HG03175 (cell line): Measurements from ENCODE around the gene PCDHGA3.
"Not testable (repeated sequence)": the region's sequence is repeated elsewhere in the genome, so short reads cannot be mapped to it uniquely, and the experiment has no call there.

ENCODE experiments used
- ATAC-seq: cut with Tn5 transposase; IDR thresholded peaks from one replicate; pipeline ENCODE4 v1.9.1; 2021; ENCODE audit warnings: mild to moderate bottlenecking, moderate library complexity; ENCODE audit not compliant: unreplicated experiment

The PCDHGA3 gene

DNA sequence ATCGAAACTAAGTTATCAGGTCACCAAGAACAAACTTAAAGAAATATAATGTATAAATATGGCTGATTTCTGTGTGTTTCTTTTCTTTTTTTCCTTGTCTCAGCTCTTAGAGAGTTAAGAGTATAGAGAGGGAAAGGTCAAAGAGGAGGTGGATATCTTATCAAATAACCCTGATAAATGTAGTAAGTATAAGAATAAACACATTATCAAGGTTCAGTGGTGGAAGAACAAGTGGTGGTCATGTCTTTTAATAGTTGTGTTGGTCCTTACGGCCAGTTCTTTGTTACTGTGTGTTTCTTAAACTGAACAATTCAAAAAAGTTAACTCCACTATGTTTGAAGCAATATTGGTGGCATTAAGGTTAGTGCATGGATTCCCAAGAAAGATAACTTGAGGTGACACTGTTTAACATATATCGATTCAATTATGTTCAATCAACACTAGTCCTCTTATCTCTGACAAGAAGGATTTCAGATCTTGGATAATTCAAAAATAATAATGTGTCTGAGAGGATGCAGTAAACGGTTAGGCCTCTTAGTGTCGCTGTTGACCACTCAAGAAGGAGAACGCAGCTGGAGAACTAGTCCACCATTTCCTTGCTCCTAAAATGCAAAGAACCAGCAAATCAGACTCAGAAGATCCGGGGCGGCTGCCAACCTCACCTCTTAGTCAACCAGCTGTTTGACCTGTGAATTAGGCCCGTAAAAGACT lies at the start of gene PCDHGA3:
PCDHGA3 (plus strand) TSS at position 588 of the 711 bp plus-strand sequence. CDS start 205 bp downstream, outside the sequence.
- ATAC-seq, result no peak

DNA sequence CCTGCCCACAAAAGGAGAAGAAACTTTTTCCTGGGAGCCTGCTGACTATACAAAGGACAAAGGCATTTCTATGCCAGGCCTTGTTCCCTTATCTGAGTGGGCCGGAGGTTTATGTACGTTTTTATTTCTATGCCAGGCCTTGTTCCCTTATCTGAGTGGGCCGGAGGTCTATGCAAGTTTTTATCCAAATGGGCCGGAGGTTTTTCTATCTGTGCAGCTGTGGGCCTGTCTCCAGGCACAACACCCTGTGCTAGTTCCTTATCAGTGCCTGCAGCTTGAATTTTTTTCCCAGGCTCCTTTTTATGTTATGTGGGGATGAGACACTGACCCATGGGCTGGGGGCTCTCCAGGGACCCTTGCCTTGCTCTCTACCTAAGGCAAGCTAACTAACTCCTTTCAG lies 45.3 kb upstream of the PCDHGA3 start:
- ATAC-seq, result no peak

DNA sequence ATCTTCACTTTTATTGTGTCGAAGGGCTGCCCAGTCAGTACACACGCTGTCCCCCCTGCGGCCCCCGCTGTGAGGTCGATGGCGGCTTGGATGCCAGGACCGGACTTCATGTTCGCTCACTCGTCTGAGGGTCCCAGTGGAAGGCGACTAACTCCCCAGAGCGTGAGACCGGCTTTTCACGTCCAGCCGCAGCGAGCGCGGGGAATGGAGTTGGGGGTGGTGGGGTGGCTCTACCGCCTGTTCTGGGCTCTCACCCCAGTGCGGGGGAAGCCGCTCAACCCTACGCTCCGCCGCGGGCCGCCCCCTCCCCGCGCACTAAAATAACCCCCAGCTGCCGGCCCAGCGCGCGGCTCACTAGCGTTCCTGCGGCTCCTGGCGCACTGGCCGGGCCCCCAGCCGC lies 39.9 kb upstream of the PCDHGA3 start, which contains the start of gene SLC25A2:
SLC25A2 (minus strand) TSS at position 294 of the 400 bp plus-strand sequence; CDS start at position 110, 184 bp downstream.
- no peak for ATAC-seq

DNA sequence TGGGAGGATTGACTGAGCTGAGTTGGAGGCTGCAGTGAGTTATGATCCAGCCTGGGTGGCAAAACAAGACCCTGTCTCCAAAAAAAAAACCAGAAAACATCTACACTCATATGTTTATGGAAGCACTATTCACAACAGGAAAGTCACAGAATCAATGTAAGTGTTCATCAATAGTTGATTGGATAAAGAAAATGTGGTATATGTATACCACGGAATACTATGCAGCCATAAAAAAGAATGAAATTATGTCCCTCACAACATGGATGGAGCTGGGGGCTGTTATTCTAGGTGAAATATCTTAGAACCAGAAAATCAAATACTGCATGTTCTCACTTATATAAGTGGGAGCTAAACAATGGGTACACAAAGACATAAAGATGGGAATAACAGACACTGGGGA lies 37.0 kb upstream of the PCDHGA3 start:
- no peak for ATAC-seq

DNA sequence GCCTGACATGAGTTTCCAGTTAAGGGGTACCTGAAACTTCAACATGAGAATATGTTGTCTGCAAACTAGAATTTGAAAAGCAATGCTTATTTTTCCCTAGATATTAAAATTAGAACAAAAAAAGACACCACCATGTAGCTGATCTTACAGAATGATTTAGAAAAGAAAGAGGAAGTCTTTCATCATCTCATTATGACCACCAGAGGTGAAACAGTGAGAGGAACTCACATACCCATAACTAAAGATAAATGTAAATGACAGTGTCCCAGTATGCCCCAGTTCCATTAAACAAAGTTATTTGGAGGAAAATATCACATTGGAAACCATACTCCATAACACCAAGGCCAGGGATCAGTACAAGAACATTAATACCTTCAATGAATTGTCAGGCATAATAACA lies 29.9 kb upstream of the PCDHGA3 start:
- no peak for ATAC-seq

DNA sequence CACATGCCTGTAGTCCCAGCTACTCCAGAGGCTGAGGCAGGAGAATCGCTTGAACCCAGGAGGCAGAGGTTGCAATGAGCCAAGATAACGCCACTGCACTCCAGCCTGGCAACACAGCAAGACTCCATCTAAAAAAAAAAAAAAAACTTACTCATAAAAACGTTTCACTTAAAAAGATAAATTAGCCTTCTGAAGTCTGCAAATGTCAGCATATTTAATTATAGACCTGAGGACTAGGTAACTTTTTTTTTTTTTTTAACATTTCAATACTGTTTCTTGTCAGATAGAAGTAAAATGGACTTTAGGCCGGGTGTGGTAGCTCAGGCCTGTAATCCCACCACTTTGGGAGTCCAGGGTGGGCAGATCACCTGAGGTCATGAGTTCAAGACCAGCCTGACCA lies 26.7 kb upstream of the PCDHGA3 start:
- ATAC-seq, result not testable (repeated sequence)

DNA sequence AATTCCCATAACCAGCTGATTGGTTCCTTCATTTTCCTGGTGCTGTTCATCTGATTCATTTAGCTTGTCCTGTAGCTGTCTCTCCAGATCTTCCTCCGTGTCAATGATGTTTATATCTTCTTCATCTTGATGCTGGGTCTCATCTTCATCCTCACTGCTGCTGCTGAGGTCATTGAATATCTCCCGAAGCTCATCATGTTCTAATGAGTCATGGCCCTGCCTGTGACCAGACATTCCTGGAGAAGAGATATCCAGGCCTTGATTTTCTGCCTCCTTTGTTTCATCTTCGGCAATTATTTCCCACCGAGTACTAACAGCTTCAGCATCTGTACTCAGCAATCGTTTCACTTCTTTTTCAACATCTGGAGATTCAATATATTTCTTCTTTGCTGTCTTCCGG lies 24.4 kb upstream of the PCDHGA3 start:
- ATAC-seq, result no peak

DNA sequence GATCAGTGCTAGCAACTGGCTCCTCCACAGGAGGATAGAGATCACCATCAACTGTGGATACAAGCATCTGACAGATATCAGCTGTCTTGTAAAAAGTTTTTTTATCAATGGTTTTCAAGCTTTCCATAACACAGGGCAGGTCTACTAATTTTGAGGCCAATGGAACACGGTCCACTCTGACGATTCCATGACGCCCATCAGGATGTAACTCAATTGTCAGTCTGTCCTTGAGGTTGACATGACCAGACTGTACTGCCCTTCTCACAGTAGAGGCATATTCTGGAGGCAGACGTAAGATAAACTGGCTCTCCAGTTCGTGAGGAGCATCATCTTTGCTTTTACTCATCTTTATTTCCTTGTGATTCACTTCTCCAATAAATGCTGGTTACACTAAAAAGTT lies 23.9 kb upstream of the PCDHGA3 start:
- no peak for ATAC-seq

DNA sequence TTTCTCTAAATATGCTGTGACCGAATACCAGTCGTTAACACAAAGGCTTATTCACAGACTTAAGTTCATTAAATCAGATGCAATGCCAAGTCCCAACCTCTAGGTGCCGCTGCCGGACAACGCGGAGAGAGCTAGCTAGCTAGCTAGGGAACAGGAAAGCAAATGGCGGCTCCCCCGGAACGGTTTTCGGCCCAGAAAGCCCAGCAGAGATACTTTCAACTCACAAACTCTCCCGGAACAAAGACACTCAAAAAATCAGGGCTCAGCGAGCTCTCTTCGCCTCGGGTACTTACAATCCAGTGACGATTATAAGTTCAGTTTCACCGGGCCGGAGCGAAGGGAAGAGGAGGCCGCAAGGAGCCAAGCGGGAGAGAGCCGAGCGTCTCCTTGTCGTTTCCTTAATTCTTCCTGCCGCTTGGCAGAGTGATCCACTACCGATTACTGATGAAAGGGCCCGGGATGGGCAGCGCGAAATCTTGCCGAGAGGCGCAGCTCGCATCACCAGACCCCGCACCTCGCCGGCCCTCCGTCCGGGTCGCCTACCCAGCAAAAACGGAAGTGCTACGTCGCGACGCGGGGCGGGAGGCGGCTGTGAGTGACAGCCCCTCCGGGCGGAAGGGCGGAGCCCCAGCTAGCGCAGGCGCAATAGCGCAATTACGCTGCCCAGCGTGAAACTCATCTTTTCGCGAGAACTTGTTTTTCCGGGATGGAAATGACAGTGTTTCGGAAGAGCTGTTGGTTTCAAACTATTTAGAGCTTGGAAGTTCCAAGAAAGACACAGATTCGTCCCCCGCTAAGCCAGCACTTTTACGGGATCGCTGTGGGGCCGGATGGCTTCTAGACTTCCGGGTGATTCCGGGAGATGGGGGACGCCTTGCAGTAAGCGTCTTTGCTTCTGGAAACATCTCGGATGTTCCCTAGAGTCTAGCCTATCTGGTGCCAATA lies 23.1 kb upstream of the PCDHGA3 start, which contains the start of gene TAF7:
TAF7 (minus strand) TSS at position 560 of the 945 bp plus-strand sequence. CDS start 740 bp downstream, outside the sequence.
- ATAC-seq, result peak; percentile 93

DNA sequence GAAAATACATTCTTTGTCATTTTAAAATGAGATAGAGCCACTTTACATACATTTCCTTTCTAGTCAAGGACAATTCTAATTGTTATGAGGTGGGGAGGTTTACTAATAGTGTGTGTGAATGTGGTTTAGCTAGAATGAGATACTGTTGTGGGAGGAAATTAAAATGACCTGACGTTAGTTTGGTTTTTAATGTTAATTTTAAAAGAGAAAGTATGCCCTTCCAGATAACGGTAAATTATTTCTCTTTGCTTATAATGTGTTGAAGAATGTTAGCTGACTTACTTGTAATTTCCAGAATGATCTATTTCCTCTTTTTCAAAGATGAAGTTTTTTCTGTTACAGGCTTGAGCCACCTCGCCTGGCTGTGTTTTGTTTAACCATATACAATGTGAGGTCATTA lies 21.4 kb upstream of the PCDHGA3 start:
- ATAC-seq, result no peak

DNA sequence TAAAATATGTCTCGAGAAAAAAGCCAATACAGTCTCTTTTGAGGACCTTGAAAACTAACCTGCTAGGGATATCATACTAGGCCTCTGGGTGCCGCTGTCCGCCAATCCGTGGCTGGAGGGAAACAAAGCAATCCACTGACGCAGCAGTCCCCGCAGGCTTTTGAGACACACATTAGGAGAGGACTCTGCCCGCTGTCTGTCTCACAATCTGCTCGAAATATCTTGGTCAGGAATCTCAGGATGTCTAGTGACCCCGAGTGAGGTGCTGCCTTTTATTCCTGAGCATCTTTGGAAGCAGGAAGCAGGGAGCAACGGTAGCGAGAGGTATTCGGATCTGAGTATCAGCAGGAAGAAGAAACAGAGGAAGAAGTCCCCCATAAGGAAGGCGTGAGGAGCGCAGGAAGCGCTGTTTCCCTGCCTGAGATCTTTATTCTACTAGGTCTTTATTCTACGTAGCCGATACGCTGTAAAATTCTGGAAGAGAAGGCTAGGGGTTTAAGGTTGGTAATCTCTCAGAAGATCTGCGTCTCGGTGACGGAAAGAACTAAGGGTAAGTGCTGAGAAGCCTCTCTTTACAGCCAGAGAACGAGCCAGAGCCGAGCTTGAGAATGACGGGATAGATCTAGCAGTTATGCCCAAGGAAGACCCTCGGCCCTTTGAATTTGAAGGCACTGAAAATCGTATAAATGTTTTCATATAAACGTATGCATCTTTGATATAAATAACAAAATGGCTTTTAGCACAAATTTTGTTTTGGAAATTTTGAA lies 17.4 kb upstream of the PCDHGA3 start:
- ATAC-seq, result peak; percentile 80

DNA sequence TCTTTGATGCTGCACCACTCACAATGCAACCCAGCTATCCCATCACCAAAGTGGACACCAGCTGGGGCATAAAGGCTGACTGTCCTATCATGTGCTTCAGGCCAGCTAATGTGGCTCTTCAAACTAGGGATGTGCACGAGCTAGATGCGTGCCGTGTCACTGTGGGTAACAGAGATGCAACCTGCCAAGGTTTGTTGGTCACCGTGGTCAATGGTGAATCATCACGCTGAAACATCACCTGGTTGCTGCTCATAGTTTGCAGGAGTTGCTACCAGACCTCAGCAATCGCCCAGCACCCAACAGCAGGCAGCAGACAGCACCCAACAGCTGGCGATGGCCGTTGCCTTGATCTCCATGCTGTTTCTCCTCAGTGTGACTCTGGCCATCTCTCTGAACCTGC lies 15.4 kb upstream of the PCDHGA3 start:
- no peak for ATAC-seq

DNA sequence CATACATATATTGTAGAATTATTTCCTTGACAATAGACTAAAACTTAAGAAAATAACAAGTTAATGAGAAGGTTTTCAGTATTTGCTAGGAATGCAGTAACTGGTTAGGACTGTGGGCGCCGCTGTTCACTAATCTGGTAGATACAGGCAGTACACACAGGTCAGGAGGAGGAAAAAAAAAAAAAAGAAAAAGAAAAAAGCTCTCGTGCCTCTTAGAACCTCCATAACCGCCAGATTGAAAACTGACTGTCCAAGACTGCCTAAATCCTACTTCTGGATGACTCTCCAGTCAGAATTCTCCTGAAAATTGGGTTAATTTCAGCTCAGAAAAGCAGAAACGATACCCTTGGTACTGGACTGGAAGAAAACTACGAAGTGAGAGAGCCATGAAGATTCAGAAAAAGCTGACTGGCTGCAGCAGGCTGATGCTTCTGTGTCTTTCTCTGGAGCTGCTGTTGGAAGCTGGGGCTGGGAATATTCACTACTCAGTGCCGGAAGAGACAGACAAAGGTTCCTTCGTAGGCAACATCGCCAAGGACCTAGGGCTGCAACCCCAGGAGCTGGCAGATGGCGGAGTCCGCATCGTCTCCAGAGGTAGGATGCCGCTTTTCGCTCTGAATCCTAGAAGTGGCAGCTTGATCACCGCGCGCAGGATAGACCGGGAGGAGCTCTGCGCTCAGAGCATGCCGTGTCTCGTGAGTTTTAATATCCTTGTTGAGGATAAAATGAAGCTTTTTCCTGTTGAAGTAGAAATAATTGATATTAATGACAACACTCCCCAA lies 13.1 kb upstream of the PCDHGA3 start, which contains the start of gene PCDHGA1:
PCDHGA1 (plus strand) TSS at position 216 of the 782 bp plus-strand sequence.
- no peak for ATAC-seq

DNA sequence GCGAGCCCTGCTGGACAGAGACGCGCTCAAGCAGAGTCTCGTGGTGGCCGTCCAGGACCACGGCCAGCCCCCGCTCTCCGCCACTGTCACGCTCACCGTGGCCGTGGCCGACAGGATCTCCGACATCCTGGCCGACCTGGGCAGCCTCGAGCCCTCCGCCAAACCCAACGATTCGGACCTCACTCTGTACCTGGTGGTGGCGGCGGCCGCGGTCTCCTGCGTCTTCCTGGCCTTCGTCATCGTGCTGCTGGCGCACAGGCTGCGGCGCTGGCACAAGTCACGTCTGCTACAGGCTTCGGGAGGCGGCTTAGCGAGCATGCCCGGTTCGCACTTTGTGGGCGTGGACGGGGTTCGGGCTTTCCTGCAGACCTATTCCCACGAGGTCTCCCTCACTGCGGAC lies 11.1 kb upstream of the PCDHGA3 start:
- not testable (repeated sequence) for ATAC-seq

DNA sequence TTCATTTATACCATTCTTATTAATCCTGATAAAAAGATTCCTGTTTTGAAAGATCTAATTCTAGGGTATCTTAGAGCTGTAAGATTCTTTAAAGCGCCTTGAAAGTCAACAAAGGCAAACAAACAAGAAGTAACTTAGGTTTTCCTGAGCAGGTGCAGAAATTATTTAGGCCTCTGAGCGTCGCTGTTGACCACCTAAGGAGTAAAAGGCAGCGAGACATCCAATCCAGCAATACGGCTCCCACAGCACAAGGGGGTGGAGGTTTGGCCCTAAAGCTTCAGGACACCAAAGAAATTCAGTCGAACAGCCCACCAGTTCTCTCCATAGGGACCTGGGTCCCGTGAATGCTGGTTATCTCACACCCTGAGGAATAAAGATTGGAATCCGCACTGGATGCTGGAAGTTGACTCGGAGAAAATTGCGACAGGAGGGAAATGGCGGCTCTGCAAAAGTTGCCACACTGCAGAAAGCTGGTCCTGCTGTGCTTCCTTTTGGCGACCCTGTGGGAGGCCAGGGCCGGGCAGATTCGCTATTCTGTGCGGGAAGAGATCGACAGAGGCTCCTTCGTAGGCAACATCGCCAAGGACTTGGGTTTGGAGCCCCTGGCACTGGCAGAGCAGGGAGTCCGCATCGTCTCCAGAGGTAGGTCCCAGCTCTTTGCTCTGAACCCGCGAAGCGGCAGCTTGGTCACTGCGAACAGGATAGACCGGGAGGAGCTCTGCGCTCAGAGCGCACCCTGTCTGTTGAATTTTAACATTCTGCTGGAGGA lies 4.9 kb upstream of the PCDHGA3 start, which contains the start of gene PCDHGA2:
PCDHGA2 (plus strand) TSS at position 223 of the 769 bp plus-strand sequence.
- no peak for ATAC-seq

DNA sequence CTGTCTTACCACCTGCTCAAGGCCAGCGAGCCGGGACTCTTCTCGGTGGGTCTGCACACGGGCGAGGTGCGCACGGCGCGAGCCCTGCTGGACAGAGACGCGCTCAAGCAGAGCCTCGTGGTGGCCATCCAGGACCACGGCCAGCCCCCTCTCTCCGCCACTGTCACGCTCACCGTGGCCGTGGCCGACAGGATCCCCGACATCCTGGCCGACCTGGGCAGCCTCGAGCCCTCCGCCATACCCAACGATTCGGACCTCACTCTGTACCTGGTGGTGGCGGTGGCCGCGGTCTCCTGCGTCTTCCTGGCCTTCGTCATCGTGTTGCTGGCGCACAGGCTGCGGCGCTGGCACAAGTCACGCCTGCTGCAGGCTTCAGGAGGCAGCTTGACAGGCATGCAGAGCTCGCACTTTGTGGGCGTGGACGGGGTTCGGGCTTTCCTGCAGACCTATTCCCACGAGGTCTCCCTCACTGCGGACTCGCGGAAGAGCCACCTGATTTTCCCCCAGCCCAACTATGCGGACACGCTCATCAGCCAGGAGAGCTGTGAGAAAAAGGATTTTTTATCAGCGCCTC lies 2.8 kb upstream of the PCDHGA3 start:
- not testable (repeated sequence) for ATAC-seq

DNA sequence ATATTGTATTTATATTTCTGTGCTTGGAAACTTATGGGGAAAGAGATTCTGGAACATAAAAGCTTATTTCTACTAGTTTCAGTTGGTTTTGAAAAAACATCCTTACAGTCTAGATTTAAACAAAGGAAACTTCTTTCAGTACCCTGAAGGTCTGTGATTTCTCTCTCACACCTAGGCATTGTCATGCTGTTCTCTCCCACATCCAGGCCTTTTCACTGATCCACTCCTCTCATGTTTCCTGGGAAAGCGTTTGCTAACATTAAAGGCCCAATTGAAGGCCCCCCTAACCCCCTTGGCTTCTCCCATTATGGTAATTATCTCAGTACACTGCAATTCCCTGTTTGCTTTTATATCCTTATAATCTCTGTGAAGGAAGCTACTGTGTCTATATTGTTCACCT lies 856 bp upstream of the PCDHGA3 start:
- ATAC-seq, result no peak

DNA sequence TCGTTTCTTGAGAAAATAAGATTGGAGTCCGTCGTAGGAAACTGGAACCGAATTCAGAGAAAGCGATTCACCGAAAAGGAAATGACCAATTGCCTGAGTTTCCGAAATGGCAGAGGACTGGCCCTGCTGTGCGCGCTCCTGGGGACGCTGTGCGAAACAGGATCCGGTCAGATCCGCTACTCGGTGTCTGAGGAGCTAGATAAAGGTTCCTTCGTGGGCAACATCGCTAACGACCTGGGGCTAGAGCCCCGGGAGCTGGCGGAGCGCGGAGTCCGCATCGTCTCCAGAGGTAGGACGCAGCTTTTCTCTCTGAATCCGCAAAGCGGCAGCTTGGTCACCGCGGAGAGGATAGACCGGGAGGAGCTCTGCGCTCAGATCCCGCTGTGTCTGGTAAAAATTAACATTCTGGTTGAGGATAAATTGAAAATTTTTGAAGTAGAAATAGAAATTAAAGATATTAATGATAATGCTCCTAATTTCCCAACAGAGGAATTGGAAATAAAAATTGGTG lies 379 bp downstream of the PCDHGA3 start:
- no peak for ATAC-seq

DNA sequence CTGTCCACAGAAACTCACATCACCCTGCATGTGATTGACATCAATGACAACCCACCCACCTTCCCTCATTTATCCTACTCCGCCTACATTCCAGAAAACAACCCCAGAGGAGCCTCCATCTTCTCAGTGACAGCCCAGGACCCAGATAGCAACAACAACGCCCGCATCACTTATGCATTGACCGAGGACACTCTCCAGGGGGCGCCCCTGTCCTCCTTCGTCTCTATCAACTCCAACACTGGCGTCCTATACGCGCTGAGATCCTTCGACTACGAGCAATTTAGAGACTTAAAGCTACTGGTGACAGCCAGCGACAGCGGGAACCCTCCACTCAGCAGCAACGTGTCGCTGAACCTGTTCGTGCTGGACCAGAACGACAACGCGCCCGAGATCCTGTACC lies 1.7 kb downstream of the PCDHGA3 start:
- ATAC-seq, result no peak
